SW 1271 (cell line): Measurements from ENCODE around the gene MRPL36.

Experiments used
- DNase-seq, 2 experiments: peaks; one replicate each; lab custom pipeline; 2025; lab: John Stamatoyannopoulos, UW

MRPL36 gene

GRCh38 chr5:1781726-1782384 is 17.8 kb downstream of the MRPL36 start:
- no peak for DNase-seq

- no peak for DNase-seq
Observed at GRCh38 chr5:1781107-1781506, 18.5 kb downstream of the MRPL36 start.

- no peak for DNase-seq
Observed at GRCh38 chr5:1780614-1780930, 19.1 kb downstream of the MRPL36 start.

DNA sequence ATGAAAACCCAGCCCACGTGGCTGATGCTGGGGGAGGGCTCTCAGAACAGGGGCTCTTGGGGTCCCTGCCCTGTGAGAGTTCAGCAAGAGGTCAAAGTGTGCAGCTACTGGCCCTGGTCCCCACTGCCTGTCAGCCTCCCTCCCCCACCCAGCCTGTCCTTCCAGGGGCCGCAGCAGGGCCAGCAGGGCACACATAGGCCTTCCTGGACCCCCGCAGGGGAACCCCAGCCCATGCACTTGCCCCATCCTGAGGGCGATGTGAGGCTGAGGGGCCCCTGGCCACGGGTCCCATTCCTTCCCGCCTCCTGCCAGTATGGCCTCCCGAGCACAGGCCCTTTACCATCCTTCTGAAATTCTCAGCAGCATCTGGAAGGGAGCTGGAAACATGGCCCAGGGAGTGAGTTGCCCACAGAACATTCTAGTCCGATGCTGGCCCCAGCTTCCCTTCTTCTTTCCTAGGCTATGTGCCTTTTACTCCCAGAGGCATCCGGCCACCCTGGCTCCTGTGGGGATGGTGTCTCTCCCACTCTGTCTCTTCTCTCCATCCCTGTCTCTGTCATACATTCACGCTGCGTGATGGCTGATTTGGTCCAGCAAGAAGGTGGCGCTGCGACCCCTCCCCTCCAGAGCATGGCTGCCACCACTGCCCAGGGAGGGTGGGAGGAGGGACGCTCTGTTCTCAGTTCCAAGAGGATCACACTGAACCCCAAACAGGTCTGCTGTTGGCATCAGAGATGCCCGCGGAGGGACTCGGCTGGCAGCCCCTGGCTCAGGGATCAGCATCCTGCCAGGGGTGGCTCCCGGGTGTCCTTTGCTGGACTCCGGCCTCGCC is 19.6 kb downstream of the MRPL36 start:
- DNase-seq: no peak

DNA sequence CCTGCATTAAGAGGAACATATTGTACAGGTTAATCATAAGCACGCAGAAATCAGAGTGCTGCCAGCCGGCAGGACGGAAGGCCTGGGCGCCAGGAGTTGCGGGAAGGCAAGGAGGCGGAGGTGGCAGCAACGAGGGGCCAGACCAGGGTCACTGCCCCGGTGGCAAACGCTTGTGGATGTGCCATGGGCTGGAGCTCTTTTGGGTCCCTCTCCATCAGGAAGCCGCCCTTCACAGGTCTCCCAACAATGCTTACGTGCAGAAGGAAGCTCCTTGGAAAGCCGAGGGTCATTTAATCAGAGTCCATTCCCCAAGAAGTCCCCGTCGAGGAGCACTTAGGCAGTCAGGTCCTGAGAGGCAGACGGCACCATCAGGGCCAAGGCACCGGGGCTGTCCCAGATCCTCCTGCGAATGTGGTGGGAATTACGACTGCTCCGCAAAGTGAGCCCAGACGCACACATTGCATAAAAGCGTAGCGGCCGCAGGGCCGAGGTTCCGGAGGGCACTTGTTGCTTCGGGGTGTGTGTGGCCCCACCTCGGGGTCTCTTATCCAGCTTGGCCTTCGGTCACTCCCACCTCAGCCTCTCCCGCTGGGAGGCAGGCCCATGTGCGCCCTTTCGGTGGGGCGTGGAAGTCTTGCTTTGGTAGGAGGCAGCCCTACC is 20.5 kb downstream of the MRPL36 start:
- no peak for DNase-seq

GRCh38 chr5:1778138-1779020 is 21.3 kb downstream of the MRPL36 start:
- DNase-seq: no peak

GRCh38 chr5:1777281-1778137 is 22.1 kb downstream of the MRPL36 start:
- no peak for DNase-seq

GRCh38 chr5:1776831-1777230 is 22.8 kb downstream of the MRPL36 start:
- DNase-seq: no peak

GRCh38 chr5:1772634-1773033 is 27.0 kb downstream of the MRPL36 start:
- peak in 1 of 2 experiments; percentile 16 for DNase-seq

- no peak for DNase-seq
Observed at GRCh38 chr5:1771149-1772065, 28.2 kb downstream of the MRPL36 start.

- no peak for DNase-seq
Observed at GRCh38 chr5:1770443-1770802, 29.2 kb downstream of the MRPL36 start.

DNA sequence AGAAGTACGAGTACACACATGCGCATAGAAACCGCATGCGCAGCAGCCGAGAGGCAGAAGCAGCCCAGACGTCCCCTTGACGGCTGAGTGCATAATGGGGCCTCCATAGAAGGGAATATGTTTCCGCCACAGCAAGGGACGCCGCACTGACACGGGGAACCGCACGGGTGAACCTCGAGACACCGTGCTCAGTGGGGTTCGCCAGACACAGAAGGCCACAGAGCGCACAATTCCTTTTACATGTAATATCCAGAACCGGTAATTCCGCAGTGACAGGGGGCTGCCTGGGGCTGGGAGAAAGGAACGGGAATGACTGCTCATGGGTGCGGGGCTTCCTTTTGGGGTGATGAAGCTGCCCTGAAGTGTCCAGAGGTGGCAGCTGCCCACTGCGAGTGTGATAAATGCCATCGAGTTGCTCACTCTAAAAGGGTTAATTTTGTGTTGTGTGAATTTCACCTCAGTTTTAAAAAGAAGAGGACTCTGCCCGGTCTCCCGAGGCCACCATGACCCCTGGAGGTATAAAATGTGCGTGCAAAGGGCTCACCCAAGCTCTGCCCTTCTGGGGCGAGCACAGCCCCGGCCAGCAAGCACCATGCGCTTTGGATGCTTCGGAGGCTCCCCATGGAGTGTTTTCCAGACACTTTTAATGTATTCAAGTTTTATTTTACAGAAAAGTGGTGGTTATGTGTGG is 29.7 kb downstream of the MRPL36 start:
- DNase-seq: no peak

- no peak for DNase-seq
Observed at GRCh38 chr5:1769017-1769640, 30.5 kb downstream of the MRPL36 start.

GRCh38 chr5:1768283-1769000 is 31.2 kb downstream of the MRPL36 start:
- no peak for DNase-seq

DNA sequence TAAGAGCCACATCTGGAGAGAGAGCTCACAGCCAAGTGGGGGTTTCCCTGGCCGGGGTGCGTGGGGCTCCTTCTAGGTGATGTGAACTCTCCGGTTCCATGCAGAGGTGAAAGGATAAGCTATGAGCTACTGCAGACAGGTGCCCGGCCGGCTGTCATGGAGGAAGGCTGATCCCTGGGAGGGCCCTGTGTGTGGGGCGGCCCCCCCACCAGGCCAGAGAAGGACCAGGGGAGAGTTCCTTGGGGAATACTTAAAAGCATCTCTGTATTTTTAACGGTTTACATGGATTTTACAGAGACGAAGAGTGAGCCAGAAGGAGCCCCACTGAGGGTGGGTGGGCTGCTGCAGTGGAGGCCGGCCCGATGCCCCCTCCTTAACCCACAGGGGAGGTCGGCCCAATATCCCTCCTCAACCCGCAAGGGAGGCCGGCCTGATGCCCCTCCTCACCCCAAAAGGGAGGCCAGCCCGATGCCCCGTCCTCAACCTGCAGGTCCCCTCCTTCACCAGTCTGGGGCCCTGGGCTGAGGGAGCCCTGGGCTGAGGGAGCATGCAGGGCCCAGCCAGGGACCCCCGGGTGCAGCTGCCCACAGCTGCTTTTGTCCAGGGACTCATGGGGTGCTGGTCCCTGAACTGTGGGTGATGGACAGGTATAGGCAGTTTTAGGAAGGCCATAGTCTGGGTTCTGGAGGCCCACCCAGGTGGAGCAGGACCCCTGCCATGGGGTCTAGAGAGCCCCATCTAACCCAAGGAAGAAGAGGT is 31.9 kb downstream of the MRPL36 start:
- DNase-seq: no peak

DNA sequence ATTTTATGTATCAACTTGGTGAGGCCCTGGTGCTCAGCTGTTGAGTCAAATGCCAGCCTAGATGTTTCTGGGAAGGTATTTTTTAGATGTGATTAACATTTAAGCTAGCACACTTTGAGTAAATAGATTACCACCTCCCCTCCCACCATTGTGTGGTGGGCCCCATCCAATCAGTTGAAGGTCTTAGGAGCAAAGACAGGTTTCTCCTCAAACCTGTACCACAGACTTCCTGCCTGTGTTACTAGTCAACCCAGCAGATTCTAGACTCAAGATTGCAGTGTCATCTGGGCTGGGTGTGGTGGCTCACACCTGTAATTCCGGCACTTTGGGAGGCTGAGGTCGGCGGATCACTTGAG is 33.8 kb downstream of the MRPL36 start:
- no peak for DNase-seq

GRCh38 chr5:1765141-1765879 is 34.3 kb downstream of the MRPL36 start:
- DNase-seq: no peak
